ENCODE results near the gene YEATS4. TPM values are rescaled to one million over a fixed set of nuclear protein-coding genes. Genes with fewer than 3 reads are reported as not detected.

YEATS4 gene
- total RNA-seq, 4 donors from 2014 or later, result 4.4 to 32.2 (median 7.9) TPM

DNA sequence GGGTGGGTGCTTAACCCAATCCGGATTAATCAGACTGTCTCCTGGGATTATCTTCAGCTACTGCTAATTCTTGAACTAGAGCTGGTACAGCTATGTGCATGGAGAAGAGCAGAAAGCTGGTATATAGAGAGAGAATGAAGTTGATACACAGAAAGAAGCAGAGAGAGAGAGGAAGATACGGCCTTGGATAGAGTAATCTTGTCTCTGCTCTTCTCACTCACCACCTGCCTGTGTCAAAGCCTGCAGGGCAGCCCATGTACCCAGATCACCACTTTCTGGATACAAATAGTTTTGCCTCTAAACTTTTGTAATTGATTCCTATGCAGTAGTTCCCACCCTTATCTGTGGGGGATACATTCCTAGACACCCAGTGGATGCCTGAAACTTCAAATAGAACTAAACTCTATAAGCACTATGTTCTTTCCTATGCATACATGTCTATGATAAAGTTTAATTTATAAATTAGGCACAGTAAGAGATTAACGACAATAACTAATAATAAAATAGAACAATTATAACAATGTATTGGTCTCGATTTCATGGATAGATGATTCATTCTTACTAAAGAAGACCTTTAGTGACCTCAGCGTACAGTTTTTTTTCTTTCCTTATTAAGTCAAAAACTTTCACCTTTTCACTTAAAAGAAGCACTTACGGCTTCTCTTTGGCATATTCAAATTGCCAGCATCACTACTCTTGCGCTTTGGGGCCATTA is 45.5 kb downstream of the YEATS4 start:
- in situ Hi-C loops (cut with MboI; ENCODE audit: low pct_ligation_motif_present in 1 of 4, low pct_unique_long_range_greater_than_20kb in 1 of 4, low sequenced_read_pairs in 3 of 4), result no loop called here
- Histone ChIP-seq H3K4me3 (no peak overlapping the region), H3K36me3 (no peaks in the 10 kb centered on the region), H3K27ac (no peak overlapping the region), H3K27me3 (no peaks in the 10 kb centered on the region), H3K4me1 (no peaks in the 10 kb centered on the region), H3K9me3 (no peaks in the 10 kb centered on the region)
- TF ChIP-seq CTCF (IDR thresholded peaks at IDR 0.05), result no peak
- no peak for TF ChIP-seq POLR2AphosphoS5 (IDR thresholded peaks at IDR 0.05)
- intact Hi-C loops (cut with DNase I; ENCODE audit: low total_unique reads), result no loop called here
- DNase-seq, result no peak
- WGBS, 2 donors (ENCODE audit: low coverage in 1 of 2), result 87 to 94% methylated on average over 7 of the region's 7 CpGs

DNA sequence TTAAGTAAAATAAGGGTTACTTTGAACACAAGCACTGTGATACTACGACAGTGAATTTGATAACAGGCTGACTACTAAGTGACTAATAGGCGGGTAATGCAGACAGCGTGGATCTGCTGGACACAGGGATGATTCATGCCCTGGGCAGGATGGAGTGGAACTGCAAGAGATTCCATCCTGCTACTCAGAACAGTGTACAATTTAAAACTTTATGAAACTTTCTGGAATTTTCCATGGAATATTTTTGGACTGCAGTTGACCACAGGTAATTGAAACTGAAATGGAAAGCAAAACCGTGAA is 46.0 kb downstream of the YEATS4 start:
- Histone ChIP-seq H3K4me1 (no peaks in the 10 kb centered on the region), H3K27ac (no peak overlapping the region), H3K36me3 (no peaks in the 10 kb centered on the region), H3K9me3 (no peaks in the 10 kb centered on the region), H3K4me3 (no peak overlapping the region), H3K27me3 (no peaks in the 10 kb centered on the region)
- no peak for DNase-seq
- intact Hi-C loops (cut with DNase I; ENCODE audit: low total_unique reads) (no loop called here), in situ Hi-C loops (cut with MboI; ENCODE audit: low pct_ligation_motif_present in 1 of 4, low pct_unique_long_range_greater_than_20kb in 1 of 4, low sequenced_read_pairs in 3 of 4) (no loop called here)
- TF ChIP-seq CTCF (IDR thresholded peaks at IDR 0.05) (no peak), POLR2A (IDR thresholded peaks at IDR 0.05) (no peak), EP300 (IDR thresholded peaks at IDR 0.05; ENCODE audit: low read depth) (no peak)
- WGBS, 2 donors (ENCODE audit: low coverage in 1 of 2), result 63 to 73% methylated on average over 4 of the region's 4 CpGs

- Histone ChIP-seq H3K27me3 (no peaks in the 10 kb centered on the region), H3K36me3 (no peaks in the 10 kb centered on the region), H3K9me3 (no peaks in the 10 kb centered on the region), H3K4me3 (no peak overlapping the region), H3K27ac (no peak overlapping the region), H3K4me1 (no peaks in the 10 kb centered on the region)
- intact Hi-C loops (cut with DNase I; ENCODE audit: low total_unique reads), result no loop called here
- in situ Hi-C loops (cut with MboI; ENCODE audit: low pct_ligation_motif_present in 1 of 4, low pct_unique_long_range_greater_than_20kb in 1 of 4, low sequenced_read_pairs in 3 of 4), result no loop called here
- TF ChIP-seq POLR2A (IDR thresholded peaks at IDR 0.05), result no peak
- TF ChIP-seq POLR2AphosphoS5 (IDR thresholded peaks at IDR 0.05), result no peak
- no peak for TF ChIP-seq CTCF (IDR thresholded peaks at IDR 0.05)
- no peak for TF ChIP-seq EP300 (IDR thresholded peaks at IDR 0.05; ENCODE audit: low read depth)
- WGBS, 2 donors (ENCODE audit: low coverage in 1 of 2), result 95 to 100% methylated on average over 2 of the region's 2 CpGs
- no peak for DNase-seq
Measured at GRCh38 chr12:69406217-69406616, 46.7 kb downstream of the YEATS4 start.

GRCh38 chr12:69410571-69410970 is 51.0 kb downstream of the YEATS4 start:
- WGBS, 2 donors (ENCODE audit: low coverage in 1 of 2), result 84 to 89% methylated on average over 5 to 9 of the region's 9 CpGs
- no peak for DNase-seq
- intact Hi-C loops (cut with DNase I; ENCODE audit: low total_unique reads), result no loop called here

More at GRCh38 chr12:69410571-69410970, 51.0 kb downstream of the YEATS4 start:
- H3K9me3 ChIP-seq, result no peaks in the 10 kb centered on the region
- H3K36me3 ChIP-seq, result no peaks in the 10 kb centered on the region
- no peaks in the 10 kb centered on the region for H3K27me3 ChIP-seq
- H3K4me1 ChIP-seq, result peaks cover 0 to 3% (median under 1%) of the 10 kb centered on the region in 4 donors
- no peak overlapping the region for H3K4me3 ChIP-seq
- H3K27ac ChIP-seq, result no peak overlapping the region
- no peak for TF ChIP-seq EP300 (IDR thresholded peaks at IDR 0.05; ENCODE audit: low read depth)
- TF ChIP-seq CTCF (IDR thresholded peaks at IDR 0.05), result no peak
- no peak for TF ChIP-seq POLR2AphosphoS5 (IDR thresholded peaks at IDR 0.05)
- no peak for TF ChIP-seq POLR2A (IDR thresholded peaks at IDR 0.05)
- in situ Hi-C loops (cut with MboI; ENCODE audit: low pct_ligation_motif_present in 1 of 4, low pct_unique_long_range_greater_than_20kb in 1 of 4, low sequenced_read_pairs in 3 of 4), result loop anchor here in 1 of 4 donors (10.0 kb wide), 1 partner anchor 154 kb away; no protein-coding TSS in a partner anchor

Measured in transverse colon (tissue), 4 donors.